Keratinocyte (primary cell): ENCODE results near the gene SMYD1. TPM values are rescaled to one million over a fixed set of nuclear protein-coding genes. Genes with fewer than 3 reads are reported as not detected.
A peak's percentile ranks its signal among the peaks of the same experiment; 100 is the strongest.

Experiments used
- DNase-seq: peaks from one replicate; pipeline ENCODE4 v3.0.0-alpha.2; 2011; ENCODE audit warnings: low read depth, missing footprints, low spot score
- FAIRE-seq: peaks from 2 replicates; lab custom pipeline; 2011; peaks lifted over from hg19 to GRCh38; lab: Jason Lieb, UNC
- H2AFZ ChIP-seq: 2 replicates; pipeline ENCODE4 v1.6.0; 2012; ENCODE audit warnings: low read length, control low read depth, inconsistent platforms; ENCODE audit not compliant: control insufficient read depth
- H3K27ac ChIP-seq: 2 replicates; pipeline ENCODE4 v1.5.1; 2011; ENCODE audit warnings: low read length; ENCODE audit not compliant: control insufficient read depth, insufficient read depth
- H3K27me3 ChIP-seq: 3 replicates; pipeline ENCODE4 v1.6.0; 2011; ENCODE audit warnings: low read length; ENCODE audit not compliant: control insufficient read depth, insufficient read depth; ENCODE audit errors: extremely low read depth
- H3K36me3 ChIP-seq, 2 experiments: 2 replicates in 1 of 2; 3 replicates in 1 of 2; pipeline ENCODE4 v1.5.1; 2011; ENCODE audit warnings: low read length in 2 of 2, mild to moderate bottlenecking in 1 of 2; ENCODE audit not compliant: control insufficient read depth in 2 of 2, insufficient read depth in 2 of 2; ENCODE audit errors: extremely low read depth in 1 of 2
- H3K4me1 ChIP-seq: 3 replicates; pipeline ENCODE4 v1.5.1; 2011; ENCODE audit warnings: low read length; ENCODE audit not compliant: control insufficient read depth, insufficient read depth; ENCODE audit errors: extremely low read depth
- H3K4me2 ChIP-seq: 3 replicates; pipeline ENCODE4 v1.6.0; 2011; ENCODE audit warnings: low read depth, low read length; ENCODE audit not compliant: control insufficient read depth, insufficient read depth; ENCODE audit errors: extremely low read depth
- H3K4me3 ChIP-seq, 3 experiments: fragments of 200-600 bp in 1 of 3; sonication (generic) in 1 of 3; 2 replicates in 2 of 3; 3 replicates in 1 of 3; pipeline ENCODE4 v1.5.1; 2011 to 2016; ENCODE audit warnings: low read length in 3 of 3, mild to moderate bottlenecking in 3 of 3, control low read depth in 2 of 3, inconsistent platforms in 1 of 3, low read depth in 1 of 3, mixed read lengths in 1 of 3, mixed run types in 1 of 3, moderate library complexity in 1 of 3; ENCODE audit not compliant: control insufficient read depth in 2 of 3, insufficient read depth in 2 of 3; ENCODE audit errors: extremely low read depth in 1 of 3
- H3K79me2 ChIP-seq: 2 replicates; pipeline ENCODE4 v1.6.0; 2012; ENCODE audit warnings: low read length; ENCODE audit not compliant: control insufficient read depth, insufficient read depth
- H3K9ac ChIP-seq: 3 replicates; pipeline ENCODE4 v1.6.0; 2011; ENCODE audit warnings: low read length; ENCODE audit not compliant: control insufficient read depth, insufficient read depth; ENCODE audit errors: extremely low read depth
- H3K9me1 ChIP-seq: 3 replicates; pipeline ENCODE4 v1.6.0; 2011; ENCODE audit warnings: low read length; ENCODE audit not compliant: control insufficient read depth, insufficient read depth; ENCODE audit errors: extremely low read depth
- H3K9me3 ChIP-seq: 2 replicates; pipeline ENCODE4 v1.5.1; 2012; ENCODE audit warnings: low read depth, low read length; ENCODE audit not compliant: control insufficient read depth
- H4K20me1 ChIP-seq: 3 replicates; pipeline ENCODE4 v1.6.0; 2011; ENCODE audit warnings: low read length; ENCODE audit not compliant: control insufficient read depth, insufficient read depth; ENCODE audit errors: extremely low read depth
- CTCF ChIP-seq, 3 experiments: IDR thresholded peaks in 1 of 3; conservative IDR thresholded peaks in 1 of 3; optimal IDR thresholded peaks in 1 of 3; 2 replicates in 2 of 3; 3 replicates in 1 of 3; pipeline versions ENCODE3 to v1.5.1; 2011; ENCODE audit warnings: low read length in 3 of 3, mild to moderate bottlenecking in 3 of 3, moderate library complexity in 2 of 3, control low read depth in 1 of 3, inconsistent platforms in 1 of 3; ENCODE audit not compliant: insufficient read depth in 2 of 3; ENCODE audit errors: extremely low read depth in 1 of 3
- EZH2 ChIP-seq: IDR thresholded peaks from one replicate; pipeline ENCODE4 v1.6.1; 2012; ENCODE audit warnings: inconsistent platforms, mild to moderate bottlenecking, low read length, moderate library complexity
- dilution Hi-C: fragments of 300-500 bp; cut with MboI; formaldehyde crosslinking; loops from one replicate; pipeline ENCODE4 v1.7.0; 2020; ENCODE audit warnings: low sequenced_read_pairs; ENCODE audit not compliant: extremely low pct_ligation_motif_present
- polyA plus RNA-seq, 5 experiments: library from polyadenylated mRNA; depleted of rRNA in 3 of 5; stranded (reverse) in 3 of 5; stranded (forward) in 1 of 5; unstranded in 1 of 5; fragments of >200 nt; gene quantifications; 1 replicate in 1 of 5; 2 replicates in 3 of 5; 3 replicates in 1 of 5; pipeline versions ENCODE4 v1.2.1 to v1.2.3, GENCODE V29; 2011 to 2012; ENCODE audit warnings: missing spikeins in 2 of 5, low read depth in 1 of 5, low replicate concordance in 1 of 5

SMYD1 gene
- polyA plus RNA-seq, 1 donor (not counting 4 experiments of a cell fraction or from before 2014, with no cell fraction given), result not detected

DNA sequence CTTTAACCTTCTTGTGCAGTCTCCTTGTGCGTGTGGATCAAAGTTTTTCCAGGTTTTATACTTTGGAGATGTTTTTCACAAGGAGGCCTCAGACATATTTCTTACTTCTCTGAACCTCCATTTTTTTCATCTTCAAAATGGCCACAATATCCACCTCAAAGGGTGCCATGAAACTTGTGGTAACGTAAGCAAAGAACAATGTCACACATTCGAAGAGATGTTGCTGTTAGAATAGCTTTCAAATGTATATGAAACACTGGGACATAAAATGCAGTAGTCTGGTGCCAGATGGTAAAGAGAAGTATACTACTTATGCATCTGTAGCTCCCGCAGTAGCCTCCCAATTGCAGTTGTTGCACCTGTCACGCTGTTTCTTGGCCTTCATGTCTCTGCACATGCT, 9.4 kb upstream of the SMYD1 start:
- peaks cover 17% of the 10 kb centered on the region for H3K79me2 ChIP-seq
- no peaks in the 10 kb centered on the region for H4K20me1 ChIP-seq
- no peak overlapping the region for H3K4me3 ChIP-seq
- no peak overlapping the region for H3K27ac ChIP-seq
- H3K36me3 ChIP-seq, result no peaks in the 10 kb centered on the region
- dilution Hi-C loops, result no loop called here
- H2AFZ ChIP-seq, result no peak overlapping the region
- TF ChIP-seq EZH2 (no peak), CTCF (optimal IDR thresholded peaks at IDR 0.05 in 1 of 3, IDR thresholded peaks at IDR 0.05 in 1 of 3, conservative IDR thresholded peaks at IDR 0.05 in 1 of 3; ENCODE audit: extremely low read depth in 1 of 3, insufficient read depth in 2 of 3, low read length in 3 of 3) (no peak)
- H3K27me3 ChIP-seq, result no peaks in the 10 kb centered on the region
- H3K9me3 ChIP-seq, result no peaks in the 10 kb centered on the region
- H3K4me2 ChIP-seq, result no peak overlapping the region
- H3K9ac ChIP-seq, result no peak overlapping the region
- DNase-seq, result no peak
- peaks cover 14% of the 10 kb centered on the region for H3K4me1 ChIP-seq
- FAIRE-seq, result no peak
- no peaks in the 10 kb centered on the region for H3K9me1 ChIP-seq

- no peaks in the 10 kb centered on the region for H3K79me2 ChIP-seq
- H3K4me1 ChIP-seq, result peaks cover 5% of the 10 kb centered on the region
- TF ChIP-seq CTCF (optimal IDR thresholded peaks at IDR 0.05 in 1 of 3, IDR thresholded peaks at IDR 0.05 in 1 of 3, conservative IDR thresholded peaks at IDR 0.05 in 1 of 3; ENCODE audit: extremely low read depth in 1 of 3, insufficient read depth in 2 of 3, low read length in 3 of 3), result peak; percentile 64 to 75 (median 67)
- TF ChIP-seq EZH2, result no peak
- H3K9ac ChIP-seq, result no peak overlapping the region
- H3K4me2 ChIP-seq, result no peak overlapping the region
- H3K9me1 ChIP-seq, result no peaks in the 10 kb centered on the region
- no peak overlapping the region for H2AFZ ChIP-seq
- H3K27me3 ChIP-seq, result no peaks in the 10 kb centered on the region
- no peak overlapping the region for H3K27ac ChIP-seq
- dilution Hi-C loops, result no loop called here
- H3K9me3 ChIP-seq, result no peaks in the 10 kb centered on the region
- H3K36me3 ChIP-seq, result no peaks in the 10 kb centered on the region
- peak; percentile 67 for FAIRE-seq
- DNase-seq, result no peak
- H3K4me3 ChIP-seq, result no peak overlapping the region
- no peaks in the 10 kb centered on the region for H4K20me1 ChIP-seq
Measured at GRCh38 chr2:88059979-88060906, 7.4 kb upstream of the SMYD1 start.
